ENCODE data around the gene THBS3. TPM values are rescaled to one million over a fixed set of nuclear protein-coding genes. Genes with fewer than 3 reads are reported as not detected.
A peak's percentile ranks its signal among the peaks of the same experiment; 100 is the strongest.
"Not testable (repeated sequence)": the region's sequence is repeated elsewhere in the genome, so short reads cannot be mapped to it uniquely, and the experiment has no call there.

The THBS3 gene
- total RNA-seq, 1 donor: 66.6 TPM

GRCh38 chr1:155160128-155160527 is 47.6 kb downstream of the THBS3 start:
- no peak overlapping the region for H3K27ac ChIP-seq (ENCODE audit: low read depth, low read length)
- DNase-seq (ENCODE audit: insufficient read length, low spot score, missing footprints): no peak
- no peak overlapping the region for H2AFZ ChIP-seq (ENCODE audit: low read length)
- H3K9me3 ChIP-seq (ENCODE audit: low read depth, low read length): no peaks in the 10 kb centered on the region
- no peaks in the 10 kb centered on the region for H3K36me3 ChIP-seq (ENCODE audit: insufficient read depth, low read length)
- no peaks in the 10 kb centered on the region for H4K20me1 ChIP-seq (ENCODE audit: insufficient read depth, low read length)
- no peaks in the 10 kb centered on the region for H3K4me1 ChIP-seq (ENCODE audit: insufficient read depth, low read length)
- no peak overlapping the region for H3K4me2 ChIP-seq (ENCODE audit: insufficient read depth, low read length)
- no peaks in the 10 kb centered on the region for H3K79me2 ChIP-seq (ENCODE audit: insufficient read depth, low read length)
- TF ChIP-seq CTCF (IDR thresholded peaks at IDR 0.05; ENCODE audit: extremely low read depth, low read depth, low read length): no peak
- H3K4me3 ChIP-seq (ENCODE audit: insufficient read depth, low read length): no peak overlapping the region
- H3K27me3 ChIP-seq (ENCODE audit: insufficient read depth, low read length): no peaks in the 10 kb centered on the region

GRCh38 chr1:155158991-155159390 is 48.7 kb downstream of the THBS3 start:
- no peaks in the 10 kb centered on the region for H3K27me3 ChIP-seq (ENCODE audit: insufficient read depth, low read length)
- peak; percentile 46 for DNase-seq (ENCODE audit: insufficient read length, low spot score, missing footprints)
- no peaks in the 10 kb centered on the region for H4K20me1 ChIP-seq (ENCODE audit: insufficient read depth, low read length)
- no peak overlapping the region for H3K4me3 ChIP-seq (ENCODE audit: insufficient read depth, low read length)
- no peaks in the 10 kb centered on the region for H3K79me2 ChIP-seq (ENCODE audit: insufficient read depth, low read length)
- TF ChIP-seq CTCF (IDR thresholded peaks at IDR 0.05; ENCODE audit: extremely low read depth, low read depth, low read length): no peak
- H2AFZ ChIP-seq (ENCODE audit: low read length): no peak overlapping the region
- no peak overlapping the region for H3K27ac ChIP-seq (ENCODE audit: low read depth, low read length)
- no peaks in the 10 kb centered on the region for H3K4me1 ChIP-seq (ENCODE audit: insufficient read depth, low read length)
- H3K36me3 ChIP-seq (ENCODE audit: insufficient read depth, low read length): no peaks in the 10 kb centered on the region
- no peaks in the 10 kb centered on the region for H3K9me3 ChIP-seq (ENCODE audit: low read depth, low read length)
- H3K4me2 ChIP-seq (ENCODE audit: insufficient read depth, low read length): no peak overlapping the region

DNA sequence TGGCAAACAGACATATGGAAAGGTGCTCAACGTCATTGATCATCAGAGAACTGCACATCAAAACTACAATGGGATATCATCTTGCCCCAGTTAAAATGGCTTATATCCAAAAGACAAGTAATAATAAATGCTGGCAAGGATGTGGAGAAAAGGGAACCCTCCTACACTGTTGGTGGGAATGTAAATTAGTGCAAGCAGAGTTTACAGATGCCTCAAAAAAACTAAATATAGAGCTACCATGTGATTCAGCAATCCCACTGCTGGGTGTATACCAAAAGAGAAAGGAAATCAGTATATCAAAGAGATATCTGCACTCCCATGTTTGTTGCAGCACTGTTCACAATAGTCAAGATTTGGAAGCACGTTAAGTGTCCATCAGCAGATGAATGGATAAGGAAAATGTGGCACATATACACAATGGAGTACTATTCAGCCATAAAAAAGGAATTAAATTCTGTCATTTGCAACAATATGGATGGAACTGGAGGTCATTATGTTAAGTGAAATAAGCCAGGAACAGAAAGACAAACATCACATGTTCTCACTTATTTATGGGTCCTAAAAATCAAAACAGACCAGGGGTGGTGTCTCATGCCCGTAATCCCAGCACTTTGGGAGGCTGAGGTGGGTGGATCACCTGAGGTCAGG is 51.6 kb downstream of the THBS3 start:
- not testable (repeated sequence) for DNase-seq (ENCODE audit: insufficient read length, low spot score, missing footprints); H3K36me3 ChIP-seq (ENCODE audit: insufficient read depth, low read length); H3K4me3 ChIP-seq (ENCODE audit: insufficient read depth, low read length); H3K4me1 ChIP-seq (ENCODE audit: insufficient read depth, low read length); H2AFZ ChIP-seq (ENCODE audit: low read length); H3K79me2 ChIP-seq (ENCODE audit: insufficient read depth, low read length); H3K4me2 ChIP-seq (ENCODE audit: insufficient read depth, low read length); H3K27ac ChIP-seq (ENCODE audit: low read depth, low read length); H3K9me3 ChIP-seq (ENCODE audit: low read depth, low read length); H3K27me3 ChIP-seq (ENCODE audit: insufficient read depth, low read length); H4K20me1 ChIP-seq (ENCODE audit: insufficient read depth, low read length)

Small RNA genes within 50 kb of the gene (small RNA-seq; reads per million reads assigned to genes)
- not detected for gene HMGN2P18

Other genes with a start within 250 kb of the THBS3 start
- 12.1 and 18.5 TPM in 2 replicates for gene PYGO2, start 246.1 kb downstream of the THBS3 start, total RNA-seq
- gene SHC1, start 237.2 kb downstream of the THBS3 start, total RNA-seq: 230 and 239 TPM in 2 replicates
- gene CKS1B, start 233.2 kb downstream of the THBS3 start, total RNA-seq: 23.2 and 23.3 TPM in 2 replicates
- 17.1 and 20.6 TPM in 2 replicates for gene FLAD1, start 224.6 kb downstream of the THBS3 start, total RNA-seq
- gene LENEP, start 214.3 kb downstream of the THBS3 start, total RNA-seq: 0.88 TPM in 1 of 2 replicates, not detected in the other
- gene ZBTB7B, start 205.1 kb downstream of the THBS3 start, total RNA-seq: 18.6 and 23.5 TPM in 2 replicates
- not detected in 2 replicates for gene DCST2, start 174.1 kb downstream of the THBS3 start, total RNA-seq
- not detected in 2 replicates for gene DCST1, start 174.1 kb downstream of the THBS3 start, total RNA-seq
- 89.0 and 101 TPM in 2 replicates for gene ADAM15, start 156.6 kb downstream of the THBS3 start, total RNA-seq
- 3.5 and 3.6 TPM in 2 replicates for gene EFNA4, start 144.2 kb downstream of the THBS3 start, total RNA-seq
- gene EFNA3, start 129.1 kb downstream of the THBS3 start, total RNA-seq: 1.4 and 2.1 TPM in 2 replicates
- 0.36 and 0.88 TPM in 2 replicates for gene EFNA1, start 80.0 kb downstream of the THBS3 start, total RNA-seq
- 34.5 and 38.0 TPM in 2 replicates for gene SLC50A1, start 72.0 kb downstream of the THBS3 start, total RNA-seq
- gene DPM3, start 67.4 kb downstream of the THBS3 start, total RNA-seq: 15.9 and 34.4 TPM in 2 replicates
- 112 and 117 TPM in 2 replicates for gene KRTCAP2, start 34.6 kb downstream of the THBS3 start, total RNA-seq
- gene TRIM46, start 34.0 kb downstream of the THBS3 start, total RNA-seq: 3.2 and 3.3 TPM in 2 replicates
- 37.4 and 42.7 TPM in 2 replicates for gene MTX1, start 798 bp upstream of the THBS3 start, total RNA-seq
- gene ENTREP3, start 47.6 kb upstream of the THBS3 start, total RNA-seq: 6.5 and 7.7 TPM in 2 replicates
- 35.9 and 41.3 TPM in 2 replicates for gene SCAMP3, start 54.5 kb upstream of the THBS3 start, total RNA-seq
- 17.4 and 19.7 TPM in 2 replicates for gene CLK2, start 65.6 kb upstream of the THBS3 start, total RNA-seq
- gene HCN3, start 69.6 kb upstream of the THBS3 start, total RNA-seq: 2.5 and 2.9 TPM in 2 replicates
- gene PKLR, start 93.5 kb upstream of the THBS3 start, total RNA-seq: not detected in 2 replicates
- 191 and 216 TPM in 2 replicates for gene FDPS, start 101.0 kb upstream of the THBS3 start, total RNA-seq
- gene RUSC1, start 113.0 kb upstream of the THBS3 start, total RNA-seq: 15.6 and 16.5 TPM in 2 replicates